Activated T-helper 2 cell treated with anti-CD3 and anti-CD28 coated beads, Interferon-gamma antibody, Interleukin-2, Interleukin-4, amounts not matched to agents 10 μg/mL and 5 μg/mL and 100 μg/mL, durations not matched to agents 14 hours and 24 hours and 36 hours (primary cell): ENCODE measurements around the gene PALM3. TPM values are rescaled to one million over a fixed set of nuclear protein-coding genes. Genes with fewer than 3 reads are reported as not detected.

Source experiments
- DNase-seq: peaks from one replicate; pipeline ENCODE4 v3.0.0; 2021; ENCODE audit warnings: low spot score
- H3K27ac Mint-ChIP-seq: one replicate; pipeline ENCODE4 v1.8.0; 2021; ENCODE audit warnings: mixed read lengths
- H3K27me3 Mint-ChIP-seq: one replicate; pipeline ENCODE4 v1.8.0; 2021; ENCODE audit warnings: low read depth, mixed read lengths
- H3K36me3 Mint-ChIP-seq: one replicate; pipeline ENCODE4 v1.8.0; 2021; ENCODE audit warnings: low read depth, mixed read lengths
- H3K4me1 Mint-ChIP-seq: one replicate; pipeline ENCODE4 v1.8.0; 2021; ENCODE audit warnings: low read depth, mixed read lengths
- H3K4me3 Mint-ChIP-seq: one replicate; pipeline ENCODE4 v1.8.0; 2021; ENCODE audit warnings: low read depth, mild to moderate bottlenecking, moderate library complexity, mixed read lengths
- H3K9me3 Mint-ChIP-seq: one replicate; pipeline ENCODE4 v1.8.0; 2021; ENCODE audit warnings: mixed read lengths
- intact Hi-C: fragments of 100-400 bp; cut with micrococcal nuclease; formaldehyde crosslinking; loops from one replicate; pipeline ENCODE4 v1.15.1; 2023
- total RNA-seq: library from RNA; stranded (reverse); gene quantifications from 2 replicates; pipeline ENCODE4 v1.2.3, GENCODE V29; 2022

Gene PALM3
- total RNA-seq, 1 donor from 2014 or later = 0.34 TPM

DNA sequence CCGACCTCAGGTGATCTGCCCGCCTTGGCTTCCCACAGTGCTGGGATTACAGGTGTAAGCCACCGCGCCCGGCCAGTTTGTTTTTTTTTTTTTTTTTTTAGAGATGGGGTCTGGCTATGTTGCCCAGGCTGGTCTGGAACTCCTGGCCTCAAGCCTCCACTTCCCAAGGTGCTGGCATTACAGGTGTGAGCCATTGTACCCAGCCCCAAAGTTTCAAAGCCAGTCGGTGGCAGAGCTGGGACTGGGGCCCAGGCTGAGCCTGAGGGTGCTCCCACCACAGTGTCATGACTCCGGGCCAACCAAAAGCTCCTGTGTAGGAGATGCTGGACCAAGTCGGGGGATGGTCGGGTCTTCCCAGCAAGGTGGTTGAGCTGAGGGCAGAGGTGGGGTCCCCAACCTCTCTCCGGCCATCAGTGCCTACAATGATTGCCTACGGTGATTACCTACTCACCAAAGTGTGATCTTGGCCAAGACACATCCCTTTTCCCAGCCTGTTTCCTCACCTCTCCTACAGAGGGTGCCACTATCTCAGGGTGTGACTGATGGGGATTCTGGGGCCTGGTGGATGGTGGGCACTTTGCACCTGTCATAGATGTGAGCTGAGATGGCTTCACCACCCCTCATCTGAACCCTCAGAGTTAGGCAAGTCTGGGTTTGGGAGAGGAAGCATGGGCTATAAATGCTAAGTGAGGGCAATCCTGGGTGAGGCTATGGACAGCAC, 34.6 kb upstream of the PALM3 start:
- DNase-seq = no peak
- Mint-ChIP-seq H3K4me3 (no peak overlapping the region), H3K4me1 (peaks cover 6% of the 10 kb centered on the region), H3K36me3 (peaks cover 35% of the 10 kb centered on the region), H3K9me3 (peaks cover 16% of the 10 kb centered on the region), H3K27me3 (no peaks in the 10 kb centered on the region), H3K27ac (no peak overlapping the region)
- intact Hi-C loops = no loop called here

DNA sequence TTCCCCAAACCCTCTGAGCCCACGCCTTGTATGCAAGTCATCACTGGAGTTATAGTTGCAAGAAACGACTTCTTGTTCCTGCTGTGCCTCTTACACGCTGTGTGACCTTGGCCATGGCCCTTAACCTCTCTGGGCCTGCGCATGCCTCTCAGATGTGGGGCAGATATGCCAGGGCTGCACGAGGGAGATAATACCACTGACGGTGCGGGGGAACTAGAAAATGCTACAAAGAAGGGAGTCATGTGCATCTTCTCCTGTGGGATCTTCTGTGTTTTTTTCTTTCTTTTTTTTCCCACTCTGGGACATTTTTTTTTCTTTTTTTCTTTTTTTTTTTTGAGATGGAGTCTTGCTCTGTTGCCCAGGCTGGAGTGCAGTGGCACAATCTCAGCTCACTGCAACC, 33.0 kb upstream of the PALM3 start:
- peaks cover 8% of the 10 kb centered on the region for H3K4me1 Mint-ChIP-seq
- no peak overlapping the region for H3K4me3 Mint-ChIP-seq
- H3K27me3 Mint-ChIP-seq = no peaks in the 10 kb centered on the region
- H3K27ac Mint-ChIP-seq = peak overlapping the region; percentile 33
- H3K9me3 Mint-ChIP-seq = peaks cover 16% of the 10 kb centered on the region
- no peak for DNase-seq
- peaks cover 32% of the 10 kb centered on the region for H3K36me3 Mint-ChIP-seq
- intact Hi-C loops = no loop called here

DNA sequence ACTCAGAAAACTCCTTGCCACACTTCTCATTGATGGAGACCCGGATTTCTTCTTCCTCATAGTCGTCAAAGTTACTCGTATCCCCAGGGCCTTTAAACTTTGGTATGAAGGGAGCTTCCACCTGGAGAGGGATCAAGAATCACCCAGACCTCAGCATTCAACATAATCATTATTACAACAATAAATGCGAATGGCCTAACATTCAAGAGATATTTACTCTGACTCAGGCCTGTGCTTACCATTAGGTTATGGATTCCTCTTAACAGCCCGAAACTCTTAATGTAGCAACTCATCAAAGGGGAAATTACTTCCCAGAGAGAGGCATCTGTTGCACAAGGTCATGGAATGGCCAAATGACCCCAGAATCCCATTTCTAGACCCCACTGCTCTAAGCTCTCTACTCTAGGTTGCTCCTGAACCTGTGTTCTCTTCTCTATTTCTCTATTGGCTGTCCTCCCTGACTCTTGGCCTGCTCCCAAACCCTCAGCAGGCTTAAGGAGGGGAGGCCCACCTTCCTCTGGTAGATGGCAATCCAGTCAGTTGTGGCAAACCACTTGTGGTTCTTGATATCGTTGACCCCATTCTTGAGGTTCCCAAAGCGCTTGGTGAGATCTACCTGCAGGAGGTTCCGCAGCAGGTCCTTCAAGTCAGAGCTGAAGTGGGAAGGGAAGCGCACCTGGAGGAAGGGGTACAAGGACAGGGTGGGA, 31.4 kb upstream of the PALM3 start:
- H3K4me3 Mint-ChIP-seq = peak overlapping the region; percentile 33

DNA sequence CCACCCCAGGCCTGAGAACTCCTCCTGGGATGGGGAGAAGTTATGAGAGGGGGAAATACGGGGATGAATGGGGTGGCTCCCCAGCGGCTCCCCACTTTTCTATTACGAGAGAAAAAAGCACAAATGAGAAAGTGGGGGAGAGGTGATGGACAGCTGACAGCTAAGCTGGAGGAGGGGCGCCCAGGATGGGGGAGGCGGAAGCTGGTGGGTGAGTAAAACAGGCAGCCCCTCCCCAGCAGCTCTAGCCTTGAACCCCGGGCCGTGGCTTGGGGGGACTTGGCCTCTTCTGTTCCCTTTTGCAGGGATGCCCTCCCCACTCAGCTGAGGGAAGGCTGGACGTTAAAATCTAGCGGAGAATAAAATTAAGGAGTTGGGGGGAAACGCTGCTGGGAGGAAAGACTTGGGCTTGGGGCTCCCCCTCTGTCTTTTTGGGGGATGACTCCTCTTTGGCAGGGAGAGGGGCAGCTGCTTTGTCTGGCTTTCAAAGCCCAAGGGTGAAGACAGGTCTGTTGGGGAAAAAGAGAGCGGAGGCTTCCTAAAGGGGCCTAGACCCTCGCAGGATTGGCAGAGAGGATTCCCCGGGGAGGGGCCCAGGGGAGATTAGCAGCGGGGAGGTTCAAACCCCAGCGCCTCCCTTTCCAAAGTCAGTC, 30.1 kb upstream of the PALM3 start:
- H3K9me3 Mint-ChIP-seq = peaks cover 16% of the 10 kb centered on the region
- peaks cover 11% of the 10 kb centered on the region for H3K4me1 Mint-ChIP-seq
- no peaks in the 10 kb centered on the region for H3K27me3 Mint-ChIP-seq
- intact Hi-C loops = loop anchor here (1.0 to 2.0 kb wide), 3 partner anchors 11 to 45 kb away; partner anchors contain the start of genes ASF1B and MISP3
- H3K4me3 Mint-ChIP-seq = peak overlapping the region; percentile 99
- peak overlapping the region; percentile 99 for H3K27ac Mint-ChIP-seq
- peaks cover 48% of the 10 kb centered on the region for H3K36me3 Mint-ChIP-seq
- no peak for DNase-seq

More for the DNA sequence above, 31.4 kb upstream of the PALM3 start:
- Mint-ChIP-seq H3K27ac (no peak overlapping the region), H3K9me3 (peaks cover 16% of the 10 kb centered on the region), H3K4me1 (peaks cover 11% of the 10 kb centered on the region), H3K27me3 (no peaks in the 10 kb centered on the region), H3K36me3 (peaks cover 44% of the 10 kb centered on the region)
- intact Hi-C loops = no loop called here
- DNase-seq = no peak

DNA sequence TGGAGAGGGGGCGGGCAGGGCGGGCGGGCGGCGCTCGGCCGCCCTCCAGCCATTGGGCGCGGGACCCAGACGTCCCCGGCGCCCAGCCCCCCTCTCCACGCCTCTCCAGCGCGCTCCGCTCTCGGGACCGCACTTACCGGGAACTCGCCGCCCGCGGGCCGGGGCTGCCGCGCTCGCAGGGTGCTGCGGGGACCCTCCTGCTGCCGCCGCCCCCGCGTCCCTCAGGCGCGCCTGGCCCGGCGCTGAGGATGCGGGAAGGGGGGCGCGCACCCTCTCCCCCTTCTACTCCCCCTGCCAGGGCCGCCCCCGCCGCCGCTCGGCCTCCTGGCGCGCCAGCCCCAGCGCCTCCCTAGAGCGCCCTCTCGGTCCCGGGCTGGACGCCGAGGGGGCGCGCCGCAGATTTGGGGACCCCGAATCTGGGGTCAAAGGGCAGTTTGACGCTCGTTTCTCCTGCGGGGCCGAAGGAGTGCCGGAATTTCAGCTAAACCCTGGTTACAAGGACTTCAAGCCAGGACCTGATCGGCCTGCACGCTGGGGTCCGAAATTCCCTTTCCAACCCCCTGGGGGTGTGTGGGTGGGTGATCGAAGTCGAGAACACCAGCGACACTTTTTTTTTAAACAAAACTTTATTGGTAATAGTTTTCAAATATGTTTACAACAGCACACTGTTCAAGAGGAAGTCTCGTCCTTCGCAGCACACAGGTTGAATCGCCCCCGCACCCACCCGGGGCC, 29.4 kb upstream of the PALM3 start:
- Mint-ChIP-seq H3K4me1 (peaks cover 11% of the 10 kb centered on the region), H3K27ac (peak overlapping the region; percentile 99), H3K36me3 (peaks cover 49% of the 10 kb centered on the region), H3K9me3 (peaks cover 16% of the 10 kb centered on the region), H3K27me3 (no peaks in the 10 kb centered on the region), H3K4me3 (peak overlapping the region; percentile 99)
- DNase-seq = peak; percentile 58
- intact Hi-C loops = loop anchor here (1.0 to 2.0 kb wide), 3 partner anchors 10 to 46 kb away; partner anchors contain the start of genes ASF1B and MISP3

DNA sequence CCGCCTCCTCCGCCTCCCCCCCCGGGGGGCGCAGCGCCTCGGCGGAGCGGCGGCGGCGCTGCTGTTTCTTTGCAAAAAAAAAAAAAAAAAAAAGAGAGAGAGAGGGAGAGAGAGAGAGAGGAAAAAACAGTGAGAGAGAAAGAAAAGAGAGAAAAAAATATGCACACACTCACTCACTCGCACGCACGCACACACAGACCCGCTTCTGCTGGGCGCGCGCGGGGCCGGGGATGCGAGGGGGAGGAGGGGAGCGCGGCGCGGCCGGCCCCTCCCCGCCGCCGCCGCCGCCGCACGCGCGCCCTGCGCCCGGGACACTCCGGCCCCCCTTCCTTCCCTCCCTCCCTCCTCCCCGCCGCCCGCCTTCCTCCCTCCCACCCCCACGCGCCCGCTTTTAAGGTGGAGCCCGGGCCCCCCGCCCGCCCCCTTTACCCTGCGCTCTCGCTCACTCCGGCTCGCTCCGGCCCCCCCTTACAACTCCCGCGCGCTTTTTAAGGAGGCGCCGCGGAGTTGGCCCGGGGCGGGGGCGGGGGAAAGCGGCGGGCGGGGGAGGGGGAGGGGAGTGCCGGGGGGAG, 28.7 kb upstream of the PALM3 start, which contains the start of gene SAMD1:
Gene SAMD1, minus strand, starts transcription at position 243 of the 572 bp plus-strand sequence.
- H3K27me3 Mint-ChIP-seq = no peaks in the 10 kb centered on the region
- H3K9me3 Mint-ChIP-seq = peaks cover 16% of the 10 kb centered on the region
- H3K4me3 Mint-ChIP-seq = peak within 1 kb of the TSS; percentile 99
- DNase-seq = peak; percentile 74
- peaks cover 11% of the 10 kb centered on the region for H3K4me1 Mint-ChIP-seq
- intact Hi-C loops = loop anchor here (1.0 to 2.0 kb wide), 3 partner anchors 9 to 46 kb away; partner anchors contain the start of genes ASF1B and MISP3
- H3K36me3 Mint-ChIP-seq = peaks cover 49% of the 10 kb centered on the region
- H3K27ac Mint-ChIP-seq = peak within 1 kb of the TSS; percentile 99

DNA sequence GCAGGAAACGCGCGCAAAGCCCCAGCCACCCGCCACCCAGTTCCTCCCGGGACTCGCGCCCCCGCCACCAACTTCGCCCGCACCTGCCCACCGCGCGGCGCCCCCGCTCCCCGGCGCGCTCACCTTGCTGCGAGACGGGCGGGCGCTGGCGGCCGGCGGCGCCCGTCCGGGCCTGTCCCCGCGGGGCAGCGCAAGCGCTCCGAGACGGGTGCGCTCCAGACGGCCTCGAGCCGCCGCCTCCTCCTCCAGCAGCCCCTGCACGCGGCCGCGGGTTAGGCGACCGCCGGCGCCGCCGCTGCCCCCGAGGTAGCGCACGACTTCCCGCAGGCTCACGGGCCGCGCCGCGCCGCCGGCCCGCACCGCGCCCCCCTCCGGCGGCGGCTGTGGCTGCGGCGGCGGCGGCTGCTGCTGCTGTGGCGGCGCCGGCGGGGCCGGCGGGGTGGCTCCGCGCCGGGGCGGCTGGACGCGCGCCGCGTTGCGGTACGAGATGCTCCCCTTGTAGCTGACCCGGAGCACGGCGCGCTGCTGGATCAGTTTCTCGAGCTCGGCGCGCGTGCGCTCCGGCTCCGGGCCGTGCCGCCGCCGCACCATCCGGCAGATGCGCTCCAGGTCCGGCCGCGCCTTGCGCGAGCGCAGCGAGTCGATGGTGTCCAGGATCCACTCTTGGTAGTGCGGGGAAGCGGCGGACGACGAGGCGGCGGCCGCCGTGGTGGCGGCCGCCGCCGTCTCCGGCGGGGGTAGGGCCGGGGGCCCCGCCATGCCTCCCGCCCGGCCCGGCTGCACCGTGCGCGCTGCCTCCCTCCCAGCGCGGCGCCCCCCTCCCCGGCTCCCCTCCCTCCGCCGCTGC, 28.0 kb upstream of the PALM3 start:
- Mint-ChIP-seq H3K36me3 (peaks cover 51% of the 10 kb centered on the region), H3K27me3 (no peaks in the 10 kb centered on the region), H3K4me1 (peaks cover 11% of the 10 kb centered on the region), H3K27ac (no peak overlapping the region), H3K9me3 (peaks cover 16% of the 10 kb centered on the region), H3K4me3 (peak overlapping the region; percentile 84)
- peak; percentile 37 for DNase-seq
- intact Hi-C loops = loop anchor here (2.0 to 10.0 kb wide), 3 partner anchors 17 to 305 kb away; partner anchors contain the start of genes ASF1B and MISP3

DNA sequence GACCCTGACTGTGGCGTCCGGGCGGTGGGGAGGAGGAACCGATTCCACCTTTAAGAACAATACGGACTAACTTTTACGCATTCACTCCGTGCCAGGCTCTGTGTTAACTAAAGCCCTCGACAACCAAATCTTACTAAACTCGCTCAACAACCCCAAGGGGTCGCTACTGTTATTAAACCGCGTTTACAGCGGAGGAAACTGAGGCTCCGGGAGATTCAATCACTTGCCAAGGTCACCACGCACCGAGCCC, 27.5 kb upstream of the PALM3 start:
- Mint-ChIP-seq H3K4me3 (peak overlapping the region; percentile 84), H3K36me3 (peaks cover 47% of the 10 kb centered on the region), H3K27me3 (no peaks in the 10 kb centered on the region), H3K27ac (peak overlapping the region; percentile 67), H3K4me1 (peaks cover 11% of the 10 kb centered on the region), H3K9me3 (peaks cover 11% of the 10 kb centered on the region)
- DNase-seq = no peak
- intact Hi-C loops = loop anchor here (10.0 kb wide), 1 partner anchor 305 kb away; no protein-coding TSS in a partner anchor

DNA sequence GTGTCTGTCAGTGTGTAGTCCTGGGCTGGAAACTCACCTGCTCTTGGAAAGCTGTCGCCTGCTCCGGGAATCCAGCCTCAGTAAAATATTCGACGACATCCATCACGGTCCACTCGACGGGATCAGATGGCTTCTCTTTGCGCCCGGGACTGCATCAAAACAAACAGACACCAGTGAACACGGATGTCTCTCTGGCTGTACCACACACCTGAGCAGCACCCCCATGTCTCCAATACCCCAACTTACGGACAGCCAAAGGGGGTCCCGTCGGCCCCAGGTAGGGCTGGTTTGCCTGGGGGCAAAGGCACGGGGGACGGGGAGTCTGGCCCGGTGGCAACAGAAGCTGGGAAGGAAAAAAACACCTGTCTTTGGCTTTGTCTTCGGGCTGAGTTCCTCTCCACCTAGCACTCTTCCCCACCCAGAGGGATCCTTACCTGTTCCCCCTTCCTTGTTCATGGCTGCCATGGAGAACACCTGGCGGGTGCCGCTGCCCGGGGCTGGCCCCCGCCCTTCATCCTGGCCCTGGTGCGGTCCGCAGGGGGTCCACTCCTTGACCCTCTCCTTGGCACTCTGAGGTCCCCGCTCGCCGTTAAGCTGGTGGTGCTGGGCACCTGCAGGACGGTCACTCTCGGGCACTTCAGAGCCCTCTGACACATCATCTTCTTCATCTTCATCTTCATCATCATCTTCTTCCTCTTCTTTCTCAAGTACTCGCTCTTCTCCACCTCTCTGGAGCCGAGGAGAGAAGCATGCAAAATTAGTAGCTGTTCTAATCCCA, 26.9 kb upstream of the PALM3 start:
- intact Hi-C loops = loop anchor here (10.0 kb wide), 1 partner anchor 304 kb away; no protein-coding TSS in a partner anchor

DNA sequence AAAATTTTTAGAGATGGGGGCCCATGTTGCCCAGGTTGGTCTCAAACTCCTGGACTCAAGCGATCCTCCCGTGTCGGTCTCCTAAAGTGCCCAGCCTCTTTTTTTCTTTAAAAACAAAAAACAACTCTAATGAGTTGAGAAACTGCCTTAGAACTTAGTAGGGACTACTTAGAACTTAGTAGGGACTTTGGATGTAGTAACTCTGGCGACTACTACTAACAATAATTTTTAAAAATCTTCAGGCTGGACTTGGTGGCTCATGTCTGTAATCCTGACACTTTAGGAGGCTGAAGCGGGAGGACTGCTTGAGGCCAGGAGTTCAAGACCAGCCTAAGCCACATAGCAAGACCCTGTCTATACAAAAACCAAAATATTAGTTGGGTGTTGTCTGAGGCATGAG, 24.2 kb upstream of the PALM3 start:
- peaks cover 3% of the 10 kb centered on the region for H3K4me1 Mint-ChIP-seq
- intact Hi-C loops = loop anchor here (10.0 kb wide), 1 partner anchor 301 kb away; no protein-coding TSS in a partner anchor

More for the DNA sequence above, 26.9 kb upstream of the PALM3 start:
- no peak for DNase-seq
- Mint-ChIP-seq H3K36me3 (peaks cover 47% of the 10 kb centered on the region), H3K4me3 (peak overlapping the region; percentile 84), H3K9me3 (peaks cover 10% of the 10 kb centered on the region), H3K4me1 (peaks cover 11% of the 10 kb centered on the region), H3K27me3 (no peaks in the 10 kb centered on the region), H3K27ac (peak overlapping the region; percentile 67)

More for the DNA sequence above, 24.2 kb upstream of the PALM3 start:
- Mint-ChIP-seq H3K4me3 (no peak overlapping the region), H3K36me3 (peaks cover 31% of the 10 kb centered on the region), H3K9me3 (no peaks in the 10 kb centered on the region), H3K27me3 (no peaks in the 10 kb centered on the region), H3K27ac (no peak overlapping the region)
- no peak for DNase-seq
